Fibroblast of lung (primary cell): ENCODE measurements around the gene PCTP.

Experiments
- CTCF ChIP-seq, 2 donors: IDR thresholded peaks in 1 of 2; conservative IDR thresholded peaks in 1 of 2; 1 replicate in 1 of 2; 2 replicates in 1 of 2; pipeline ENCODE4 v1.5.1; 2011 to 2012; ENCODE audit warnings: low read length in 2 of 2, control low read depth in 1 of 2, inconsistent platforms in 1 of 2, low read depth in 1 of 2, mild to moderate bottlenecking in 1 of 2
- EZH2 ChIP-seq: IDR thresholded peaks from 2 replicates; pipeline ENCODE4 v1.5.1; 2012; ENCODE audit warnings: low read length, control low read depth, mild to moderate bottlenecking; ENCODE audit errors: missing control alignments

GRCh38 chr17:55734128-55734781 is 16.6 kb upstream of the PCTP start:
- TF ChIP-seq CTCF (conservative IDR thresholded peaks at IDR 0.05 in 1 of 2, IDR thresholded peaks at IDR 0.05 in 1 of 2; ENCODE audit: low read depth in 1 of 2, low read length in 2 of 2) (no peak), EZH2 (no peak)
